ENCODE measurements around the gene EFNA5.

EFNA5 gene

DNA sequence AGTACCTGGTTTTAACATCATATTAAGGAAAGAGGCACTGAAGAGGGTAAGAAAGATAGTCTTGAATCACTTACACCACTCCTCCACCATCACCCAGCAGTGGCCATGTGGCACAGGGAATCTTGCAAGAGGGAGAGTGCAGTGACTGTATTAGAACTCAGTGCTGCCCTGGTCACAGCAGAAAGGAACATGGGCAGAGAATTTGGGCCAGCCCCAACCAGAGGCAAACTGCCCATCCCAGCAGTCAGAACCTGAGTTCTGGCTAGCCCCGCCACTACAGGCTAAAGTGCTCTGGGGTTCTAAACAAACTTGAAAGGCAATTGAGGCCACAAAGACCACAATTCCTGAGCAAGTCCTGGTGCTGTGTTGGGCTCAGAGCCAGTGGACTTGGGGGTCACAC is 16.7 kb upstream of the EFNA5 start:
- no peak for TF ChIP-seq CTCF (IDR thresholded peaks at IDR 0.05; ENCODE audit: low read depth, low read length)
- DNase-seq (ENCODE audit: extremely low read depth, low read depth) = no peak

DNA sequence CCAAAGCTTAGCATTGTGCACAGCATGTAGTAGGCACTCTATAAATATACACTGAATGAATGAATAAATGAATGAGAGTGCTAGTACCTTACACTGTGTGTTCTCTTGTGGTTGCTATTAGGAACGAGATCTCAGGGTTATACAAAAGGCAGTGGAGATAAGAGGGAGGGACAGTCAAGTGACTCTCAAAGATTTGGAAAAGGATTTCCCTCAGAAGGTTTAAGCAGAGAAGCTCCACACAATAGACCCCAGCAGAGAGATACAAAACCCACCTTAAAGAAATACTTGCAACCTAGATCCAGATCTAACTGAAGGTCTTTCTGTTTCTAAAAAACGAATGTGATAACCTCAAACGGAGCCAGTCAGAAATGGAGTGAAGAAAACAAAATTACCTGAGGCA is 11.8 kb upstream of the EFNA5 start:
- no peak for TF ChIP-seq CTCF (IDR thresholded peaks at IDR 0.05; ENCODE audit: low read depth, low read length)
- DNase-seq (ENCODE audit: extremely low read depth, low read depth) = no peak

DNA sequence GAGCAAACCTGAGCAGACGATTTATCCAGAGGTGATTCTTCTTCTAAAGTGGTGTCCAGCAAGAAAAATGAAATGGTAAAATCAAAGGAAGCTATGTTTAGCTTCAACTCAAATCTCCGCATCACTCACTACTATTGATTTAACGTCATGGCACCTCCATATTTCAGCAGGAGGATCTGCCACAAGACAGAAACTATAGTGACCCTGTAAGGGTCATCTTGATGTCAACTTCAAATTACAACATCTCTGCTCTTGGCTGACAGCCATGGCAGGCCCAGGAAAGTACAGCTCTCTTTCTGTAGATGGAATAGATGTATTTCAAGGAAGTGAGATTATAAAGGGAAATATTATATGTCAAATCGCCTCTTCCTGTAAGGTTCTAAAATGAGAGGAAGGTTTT is 10.1 kb upstream of the EFNA5 start:
- no peak for TF ChIP-seq CTCF (IDR thresholded peaks at IDR 0.05; ENCODE audit: low read depth, low read length)
- no peak for DNase-seq (ENCODE audit: extremely low read depth, low read depth)

DNA sequence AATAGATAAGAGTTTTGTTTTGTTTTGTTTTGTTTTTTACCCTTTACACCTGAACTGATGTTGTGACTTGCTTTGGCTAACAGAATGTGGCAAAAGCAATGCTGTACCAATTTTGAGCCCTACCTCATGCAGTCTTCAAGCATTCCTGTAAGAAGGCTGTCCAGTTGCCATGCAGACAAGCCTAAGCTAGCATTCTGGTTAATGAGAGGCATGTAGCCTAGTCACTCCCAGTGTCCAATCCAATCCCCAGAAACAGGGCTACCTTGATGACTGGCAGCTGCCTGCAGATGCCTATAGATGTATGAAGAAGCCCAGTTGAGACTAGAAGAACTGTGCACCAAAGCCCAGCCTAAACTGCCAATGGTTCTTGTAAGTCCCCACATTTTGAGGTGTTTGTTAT is 9.4 kb upstream of the EFNA5 start:
- TF ChIP-seq CTCF (IDR thresholded peaks at IDR 0.05; ENCODE audit: low read depth, low read length) = no peak
- DNase-seq (ENCODE audit: extremely low read depth, low read depth) = no peak

- no peak for TF ChIP-seq CTCF (IDR thresholded peaks at IDR 0.05; ENCODE audit: low read depth, low read length)
- no peak for DNase-seq (ENCODE audit: extremely low read depth, low read depth)
These were observed 6.0 kb upstream of the EFNA5 start for GRCh38 chr5:107676702-107677101.

DNA sequence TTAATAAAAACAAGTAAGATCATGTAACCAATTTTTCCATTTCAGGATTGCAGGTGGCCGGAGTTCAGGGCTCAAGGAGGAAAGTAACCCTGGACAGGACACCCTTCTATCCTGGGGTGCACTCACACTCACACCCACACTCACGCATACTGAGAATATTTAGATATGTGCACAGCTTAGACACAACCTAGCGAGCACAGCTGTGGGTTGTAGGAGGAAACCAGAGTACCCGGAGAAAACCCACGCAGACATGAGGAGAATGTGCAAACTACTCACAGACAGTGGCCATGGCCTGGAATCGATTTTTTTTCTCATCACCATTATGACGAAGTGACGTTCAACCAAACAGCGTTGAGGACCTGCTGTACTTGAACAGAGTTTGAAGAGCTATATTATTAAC is 4.5 kb upstream of the EFNA5 start:
- no peak for TF ChIP-seq CTCF (IDR thresholded peaks at IDR 0.05; ENCODE audit: low read depth, low read length)
- DNase-seq (ENCODE audit: extremely low read depth, low read depth) = no peak

DNA sequence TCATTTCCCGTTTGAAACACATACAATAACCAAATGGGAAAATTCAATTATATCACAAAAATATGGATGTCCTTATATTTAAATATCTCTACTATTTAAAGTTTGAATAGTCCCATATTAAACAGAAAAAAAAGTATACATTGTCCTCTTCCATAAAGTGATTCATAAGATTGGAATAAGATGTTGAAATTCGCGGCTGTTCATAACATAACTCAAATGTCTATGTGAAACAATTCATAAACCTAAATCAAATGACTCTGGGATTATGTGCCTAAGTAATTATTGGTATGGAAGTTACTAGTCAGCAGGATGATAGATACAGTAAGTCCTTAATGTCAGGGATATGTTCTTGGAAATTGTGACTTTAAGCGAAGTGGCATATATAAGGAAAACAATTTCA is 3.9 kb upstream of the EFNA5 start:
- TF ChIP-seq CTCF (IDR thresholded peaks at IDR 0.05; ENCODE audit: low read depth, low read length) = no peak
- DNase-seq (ENCODE audit: extremely low read depth, low read depth) = no peak

All from AG09319 (cell line).